Loucy (cell line): ENCODE results near the gene SKIC2.

Experiments
- H2AFZ ChIP-seq: fragments of 200-600 bp; sonication (generic); 2 replicates; pipeline ENCODE4 v1.6.0; 2016; ENCODE audit warnings: antibody characterized with exemption, mild to moderate bottlenecking, low read length, moderate library complexity
- H3F3A ChIP-seq: fragments of 200-600 bp; 2 replicates; pipeline ENCODE4 v1.6.0; 2016; ENCODE audit warnings: antibody characterized with exemption, low read depth, mild to moderate bottlenecking
- H3K27me3 ChIP-seq: fragments of 200-600 bp; sonication (generic); 2 replicates; pipeline ENCODE4 v1.6.1; 2014; ENCODE audit warnings: low read length, mild to moderate bottlenecking; ENCODE audit not compliant: insufficient read depth, poor library complexity, severe bottlenecking
- H3K36me3 ChIP-seq: fragments of 200-600 bp; sonication (generic); 2 replicates; pipeline ENCODE4 v1.6.1; 2016; ENCODE audit warnings: low read length; ENCODE audit not compliant: insufficient read depth
- H3K4me1 ChIP-seq: fragments of 200-600 bp; sonication (generic); 2 replicates; pipeline ENCODE4 v1.5.1; 2014; ENCODE audit warnings: low read length, mild to moderate bottlenecking; ENCODE audit not compliant: insufficient read depth, poor library complexity, severe bottlenecking
- H3K4me2 ChIP-seq: fragments of 200-600 bp; sonication (generic); 2 replicates; pipeline ENCODE4 v1.6.0; 2014; ENCODE audit warnings: antibody characterized with exemption, low read length, low read depth, mild to moderate bottlenecking; ENCODE audit not compliant: poor library complexity, severe bottlenecking
- H3K4me3 ChIP-seq: fragments of 200-600 bp; sonication (generic); 2 replicates; pipeline ENCODE4 v1.5.1; 2014; ENCODE audit warnings: low read length, mild to moderate bottlenecking, mixed read lengths; ENCODE audit not compliant: poor library complexity, severe bottlenecking
- H3K79me2 ChIP-seq: fragments of 200-600 bp; sonication (generic); 2 replicates; pipeline ENCODE4 v1.6.1; 2014; ENCODE audit warnings: low read length; ENCODE audit not compliant: insufficient read depth
- H3K9ac ChIP-seq: fragments of 200-600 bp; sonication (generic); 2 replicates; pipeline ENCODE4 v1.6.0; 2014; ENCODE audit warnings: mild to moderate bottlenecking, low read depth, low read length, moderate library complexity; ENCODE audit not compliant: poor library complexity, severe bottlenecking
- H3K9me2 ChIP-seq: fragments of 200-600 bp; sonication (generic); replicated peaks from 2 replicates; pipeline ENCODE4 v1.6.1; 2016; ENCODE audit warnings: low read depth, low read length, mixed read lengths
- H3K9me3 ChIP-seq: fragments of 200-600 bp; sonication (generic); 2 replicates; pipeline ENCODE4 v1.6.1; 2014; ENCODE audit warnings: mild to moderate bottlenecking, antibody characterized with exemption, low read length, low read depth; ENCODE audit not compliant: insufficient read depth
- H4K20me1 ChIP-seq: fragments of 200-600 bp; sonication (generic); 2 replicates; pipeline ENCODE4 v1.6.0; 2014; ENCODE audit warnings: antibody characterized with exemption, low read length, mild to moderate bottlenecking; ENCODE audit not compliant: insufficient read depth, poor library complexity, severe bottlenecking
- EZH2phosphoT487 ChIP-seq: fragments of 200-600 bp; IDR thresholded peaks from 2 replicates; pipeline ENCODE4 v1.6.1; 2018; ENCODE audit warnings: antibody characterized with exemption, mild to moderate bottlenecking, moderate library complexity, borderline replicate concordance
- TF ChIP-seq, protein P1 (sequence below): fragments of 200-600 bp; sonication (generic); conservative IDR thresholded peaks from 2 replicates; pipeline ENCODE4 v1.5.1; 2014; ENCODE audit warnings: mild to moderate bottlenecking, antibody characterized with exemption, low read length

Gene SKIC2

DNA sequence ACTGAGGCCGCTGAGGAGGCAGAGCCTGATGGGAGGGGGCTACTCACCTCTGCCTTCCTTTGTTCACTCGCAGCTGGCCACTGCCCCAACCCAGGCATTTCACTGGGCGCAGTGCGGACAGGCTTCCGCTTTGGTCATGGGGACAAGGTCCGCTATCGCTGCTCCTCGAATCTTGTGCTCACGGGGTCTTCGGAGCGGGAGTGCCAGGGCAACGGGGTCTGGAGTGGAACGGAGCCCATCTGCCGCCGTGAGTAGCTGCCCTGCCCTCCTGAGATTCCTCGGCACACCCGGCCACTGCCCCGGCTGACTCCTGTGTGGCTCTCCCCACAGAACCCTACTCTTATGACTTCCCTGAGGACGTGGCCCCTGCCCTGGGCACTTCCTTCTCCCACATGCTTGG, 25.4 kb upstream of the SKIC2 start:
- no peaks in the 10 kb centered on the region for H3K36me3 ChIP-seq
- no peak overlapping the region for H3K4me2 ChIP-seq
- H3F3A ChIP-seq: no peaks in the 10 kb centered on the region
- H3K9me3 ChIP-seq: no peaks in the 10 kb centered on the region
- H3K79me2 ChIP-seq: no peaks in the 10 kb centered on the region
- no peaks in the 10 kb centered on the region for H3K9me2 ChIP-seq
- no peaks in the 10 kb centered on the region for H3K27me3 ChIP-seq
- H2AFZ ChIP-seq: no peak overlapping the region
- no peaks in the 10 kb centered on the region for H3K4me1 ChIP-seq
- H3K9ac ChIP-seq: no peak overlapping the region
- TF ChIP-seq EZH2phosphoT487: no peak
- TF ChIP-seq, protein P1, sequence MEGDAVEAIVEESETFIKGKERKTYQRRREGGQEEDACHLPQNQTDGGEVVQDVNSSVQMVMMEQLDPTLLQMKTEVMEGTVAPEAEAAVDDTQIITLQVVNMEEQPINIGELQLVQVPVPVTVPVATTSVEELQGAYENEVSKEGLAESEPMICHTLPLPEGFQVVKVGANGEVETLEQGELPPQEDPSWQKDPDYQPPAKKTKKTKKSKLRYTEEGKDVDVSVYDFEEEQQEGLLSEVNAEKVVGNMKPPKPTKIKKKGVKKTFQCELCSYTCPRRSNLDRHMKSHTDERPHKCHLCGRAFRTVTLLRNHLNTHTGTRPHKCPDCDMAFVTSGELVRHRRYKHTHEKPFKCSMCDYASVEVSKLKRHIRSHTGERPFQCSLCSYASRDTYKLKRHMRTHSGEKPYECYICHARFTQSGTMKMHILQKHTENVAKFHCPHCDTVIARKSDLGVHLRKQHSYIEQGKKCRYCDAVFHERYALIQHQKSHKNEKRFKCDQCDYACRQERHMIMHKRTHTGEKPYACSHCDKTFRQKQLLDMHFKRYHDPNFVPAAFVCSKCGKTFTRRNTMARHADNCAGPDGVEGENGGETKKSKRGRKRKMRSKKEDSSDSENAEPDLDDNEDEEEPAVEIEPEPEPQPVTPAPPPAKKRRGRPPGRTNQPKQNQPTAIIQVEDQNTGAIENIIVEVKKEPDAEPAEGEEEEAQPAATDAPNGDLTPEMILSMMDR: no peak
- H4K20me1 ChIP-seq: no peaks in the 10 kb centered on the region
- no peak overlapping the region for H3K4me3 ChIP-seq

DNA sequence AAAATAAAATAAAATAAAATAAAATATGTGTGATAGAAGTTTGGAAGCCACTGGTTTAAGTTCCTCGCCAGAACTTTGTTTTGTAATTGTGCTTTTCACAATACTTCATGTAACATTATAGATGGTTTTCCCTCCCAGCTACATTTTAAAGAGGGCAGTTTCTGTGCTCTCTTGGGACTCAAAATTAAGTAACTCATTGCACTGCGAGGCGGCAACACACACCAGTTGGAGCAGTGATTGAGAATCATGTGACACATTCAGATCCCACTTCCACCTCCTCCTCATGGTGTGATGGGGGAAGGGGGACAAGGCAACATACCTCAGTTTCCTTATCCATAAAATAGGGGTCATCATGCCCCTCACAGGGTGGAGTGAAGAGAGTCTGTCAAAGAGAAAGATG, 24.0 kb upstream of the SKIC2 start:
- Histone ChIP-seq H3K27me3 (no peaks in the 10 kb centered on the region), H3K4me3 (no peak overlapping the region), H3K9me2 (no peaks in the 10 kb centered on the region), H3K9me3 (no peaks in the 10 kb centered on the region), H3K9ac (no peak overlapping the region), H3K79me2 (no peaks in the 10 kb centered on the region), H4K20me1 (no peaks in the 10 kb centered on the region), H2AFZ (no peak overlapping the region), H3F3A (no peaks in the 10 kb centered on the region), H3K36me3 (no peaks in the 10 kb centered on the region), H3K4me1 (peaks cover 3% of the 10 kb centered on the region), H3K4me2 (no peak overlapping the region)
- TF ChIP-seq, protein P1: no peak
- TF ChIP-seq EZH2phosphoT487: no peak

DNA sequence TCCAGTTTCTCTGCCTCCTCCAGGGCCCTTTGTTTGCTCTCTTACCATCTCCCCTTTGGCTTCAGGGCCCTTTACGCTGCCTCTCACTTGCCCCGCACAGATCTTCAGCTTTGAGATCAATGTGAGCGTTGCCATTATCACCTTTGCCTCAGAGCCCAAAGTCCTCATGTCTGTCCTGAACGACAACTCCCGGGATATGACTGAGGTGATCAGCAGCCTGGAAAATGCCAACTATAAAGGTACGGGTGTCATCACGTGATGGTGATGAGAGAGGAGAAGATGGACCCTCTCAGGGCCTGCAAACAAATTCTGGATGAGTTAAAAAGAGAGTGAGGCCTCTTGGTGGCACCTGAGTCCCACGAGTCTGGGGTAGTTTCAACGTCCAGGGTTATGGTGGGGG, 23.2 kb upstream of the SKIC2 start:
- H4K20me1 ChIP-seq: no peaks in the 10 kb centered on the region
- no peak overlapping the region for H3K4me2 ChIP-seq
- TF ChIP-seq EZH2phosphoT487: no peak
- TF ChIP-seq, protein P1: no peak
- no peaks in the 10 kb centered on the region for H3K79me2 ChIP-seq
- H2AFZ ChIP-seq: no peak overlapping the region
- H3K4me3 ChIP-seq: no peak overlapping the region
- H3K27me3 ChIP-seq: no peaks in the 10 kb centered on the region
- H3K9me2 ChIP-seq: no peaks in the 10 kb centered on the region
- no peaks in the 10 kb centered on the region for H3K36me3 ChIP-seq
- H3K9me3 ChIP-seq: no peaks in the 10 kb centered on the region
- H3K9ac ChIP-seq: no peak overlapping the region
- H3F3A ChIP-seq: no peaks in the 10 kb centered on the region
- peaks cover 11% of the 10 kb centered on the region for H3K4me1 ChIP-seq
